IPS-15b (cell line): ENCODE measurements around the gene SLC45A1.

ENCODE experiments used
- H3K27me3 ChIP-seq: one replicate; pipeline ENCODE4 v1.6.1; 2013; ENCODE audit warnings: low read length; ENCODE audit not compliant: control insufficient read depth, insufficient read depth
- H3K36me3 ChIP-seq: one replicate; pipeline ENCODE4 v1.6.1; 2013; ENCODE audit warnings: low read length; ENCODE audit not compliant: control insufficient read depth, insufficient read depth
- H3K4me1 ChIP-seq: one replicate; pipeline ENCODE4 v1.6.1; 2013; ENCODE audit warnings: mild to moderate bottlenecking, low read length; ENCODE audit not compliant: control insufficient read depth, insufficient read depth
- H3K4me3 ChIP-seq: one replicate; pipeline ENCODE4 v1.5.1; 2013; ENCODE audit warnings: low read depth, low read length
- H3K9ac ChIP-seq: one replicate; pipeline ENCODE4 v1.6.1; 2013; ENCODE audit warnings: low read depth, mild to moderate bottlenecking, low read length
- H3K9me3 ChIP-seq: one replicate; pipeline ENCODE4 v1.6.1; 2013; ENCODE audit warnings: mild to moderate bottlenecking, low read length; ENCODE audit not compliant: control insufficient read depth, insufficient read depth

The SLC45A1 gene

GRCh38 chr1:8359617-8360481 lies 41.9 kb downstream of the SLC45A1 start:
- no peak overlapping the region for H3K4me3 ChIP-seq
- no peaks in the 10 kb centered on the region for H3K27me3 ChIP-seq
- H3K4me1 ChIP-seq = no peaks in the 10 kb centered on the region
- H3K9me3 ChIP-seq = no peaks in the 10 kb centered on the region
- no peak overlapping the region for H3K9ac ChIP-seq
- H3K36me3 ChIP-seq = peaks cover 82% of the 10 kb centered on the region

GRCh38 chr1:8360493-8361197 lies 42.7 kb downstream of the SLC45A1 start:
- no peaks in the 10 kb centered on the region for H3K4me1 ChIP-seq
- H3K4me3 ChIP-seq = no peak overlapping the region
- H3K9ac ChIP-seq = no peak overlapping the region
- peaks cover 77% of the 10 kb centered on the region for H3K36me3 ChIP-seq
- H3K27me3 ChIP-seq = no peaks in the 10 kb centered on the region
- H3K9me3 ChIP-seq = no peaks in the 10 kb centered on the region

- H3K27me3 ChIP-seq = no peaks in the 10 kb centered on the region
- H3K4me1 ChIP-seq = no peaks in the 10 kb centered on the region
- H3K9ac ChIP-seq = no peak overlapping the region
- H3K36me3 ChIP-seq = peaks cover 73% of the 10 kb centered on the region
- no peaks in the 10 kb centered on the region for H3K9me3 ChIP-seq
- no peak overlapping the region for H3K4me3 ChIP-seq
Measured at GRCh38 chr1:8361198-8361849, 43.4 kb downstream of the SLC45A1 start.

- Histone ChIP-seq H3K4me1 (no peaks in the 10 kb centered on the region), H3K4me3 (no peak overlapping the region), H3K9me3 (no peaks in the 10 kb centered on the region), H3K27me3 (no peaks in the 10 kb centered on the region), H3K9ac (no peak overlapping the region), H3K36me3 (peaks cover 63% of the 10 kb centered on the region)
Measured at GRCh38 chr1:8362701-8363101, 44.8 kb downstream of the SLC45A1 start.

GRCh38 chr1:8363186-8363766 lies 45.4 kb downstream of the SLC45A1 start:
- Histone ChIP-seq H3K4me1 (no peaks in the 10 kb centered on the region), H3K4me3 (no peak overlapping the region), H3K9ac (no peak overlapping the region), H3K9me3 (no peaks in the 10 kb centered on the region), H3K27me3 (no peaks in the 10 kb centered on the region), H3K36me3 (peaks cover 57% of the 10 kb centered on the region)

GRCh38 chr1:8363767-8364301 lies 45.9 kb downstream of the SLC45A1 start:
- H3K36me3 ChIP-seq = peaks cover 52% of the 10 kb centered on the region
- H3K4me3 ChIP-seq = no peak overlapping the region
- H3K4me1 ChIP-seq = no peaks in the 10 kb centered on the region
- no peaks in the 10 kb centered on the region for H3K27me3 ChIP-seq
- H3K9me3 ChIP-seq = no peaks in the 10 kb centered on the region
- H3K9ac ChIP-seq = no peak overlapping the region

GRCh38 chr1:8364528-8365442 lies 46.9 kb downstream of the SLC45A1 start:
- H3K36me3 ChIP-seq = peaks cover 42% of the 10 kb centered on the region
- H3K9me3 ChIP-seq = no peaks in the 10 kb centered on the region
- no peaks in the 10 kb centered on the region for H3K4me1 ChIP-seq
- no peaks in the 10 kb centered on the region for H3K27me3 ChIP-seq
- H3K4me3 ChIP-seq = no peak overlapping the region
- no peak overlapping the region for H3K9ac ChIP-seq

GRCh38 chr1:8365661-8366362 lies 47.9 kb downstream of the SLC45A1 start:
- H3K36me3 ChIP-seq = peaks cover 39% of the 10 kb centered on the region
- H3K4me1 ChIP-seq = peaks cover 7% of the 10 kb centered on the region
- no peaks in the 10 kb centered on the region for H3K9me3 ChIP-seq
- no peak overlapping the region for H3K4me3 ChIP-seq
- no peak overlapping the region for H3K9ac ChIP-seq
- H3K27me3 ChIP-seq = no peaks in the 10 kb centered on the region

- Histone ChIP-seq H3K4me3 (no peak overlapping the region), H3K36me3 (peaks cover 21% of the 10 kb centered on the region)
Measured at GRCh38 chr1:8367571-8368194, 49.8 kb downstream of the SLC45A1 start.

GRCh38 chr1:8368956-8369639 lies 51.2 kb downstream of the SLC45A1 start:
- Histone ChIP-seq H3K9me3 (no peaks in the 10 kb centered on the region), H3K36me3 (peaks cover 10% of the 10 kb centered on the region), H3K9ac (no peak overlapping the region), H3K4me3 (no peak overlapping the region), H3K27me3 (no peaks in the 10 kb centered on the region), H3K4me1 (peaks cover 29% of the 10 kb centered on the region)

More at GRCh38 chr1:8367571-8368194, 49.8 kb downstream of the SLC45A1 start:
- Histone ChIP-seq H3K9ac (no peak overlapping the region), H3K9me3 (no peaks in the 10 kb centered on the region), H3K4me1 (peaks cover 19% of the 10 kb centered on the region), H3K27me3 (no peaks in the 10 kb centered on the region)
